HEK293T (cell line): ENCODE results near the gene LRIT1.

ENCODE experiments used
- CTCF ChIA-PET: fragments of 350-600 bp; formaldehyde crosslinking; extraction: SDS; loops from one replicate; lab custom pipeline; 2021; ENCODE audit warnings: antibody characterized with exemption, inconsistent platforms; lab: Yijun Ruan, JAX
- POLR2A ChIA-PET: fragments of 350-600 bp; formaldehyde crosslinking; extraction: SDS; loops from one replicate; lab custom pipeline; 2020; ENCODE audit warnings: antibody characterized with exemption, inconsistent platforms; lab: Yijun Ruan, JAX
- DNase-seq: peaks from one replicate; pipeline ENCODE4 v3.0.0; 2012; ENCODE audit warnings: mixed read lengths; ENCODE audit errors: extremely low spot score
- ARNT ChIP-seq: fragments of 450-650 bp; IDR thresholded peaks from 2 replicates; pipeline ENCODE4 v1.6.1; 2017; ENCODE audit warnings: mild to moderate bottlenecking
- BHLHE40 ChIP-seq: fragments of 450-650 bp; IDR thresholded peaks from 2 replicates; pipeline ENCODE4 v1.6.1; 2016; ENCODE audit warnings: mild to moderate bottlenecking, moderate library complexity, borderline replicate concordance
- CTBP1 ChIP-seq: fragments of 450-650 bp; IDR thresholded peaks from 2 replicates; pipeline ENCODE4 v1.6.1; 2016; ENCODE audit warnings: borderline replicate concordance
- ELF4 ChIP-seq: fragments of 450-650 bp; IDR thresholded peaks from 2 replicates; pipeline ENCODE4 v1.6.1; 2017; ENCODE audit warnings: antibody characterized with exemption
- FOXA1 ChIP-seq: fragments of 450-650 bp; IDR thresholded peaks from 2 replicates; pipeline ENCODE4 v1.6.1; 2016; ENCODE audit warnings: mild to moderate bottlenecking
- FOXK2 ChIP-seq: fragments of 450-650 bp; IDR thresholded peaks from 2 replicates; pipeline ENCODE4 v1.6.1; 2016; ENCODE audit warnings: mild to moderate bottlenecking
- FOXM1 ChIP-seq: fragments of 450-650 bp; IDR thresholded peaks from 2 replicates; pipeline ENCODE4 v1.6.1; 2017; ENCODE audit warnings: mild to moderate bottlenecking, borderline replicate concordance
- HDGF ChIP-seq: fragments of 450-650 bp; IDR thresholded peaks from 2 replicates; pipeline ENCODE4 v1.6.1; 2017; ENCODE audit warnings: antibody characterized with exemption, borderline replicate concordance
- L3MBTL2 ChIP-seq: fragments of 450-650 bp; conservative IDR thresholded peaks from 2 replicates; pipeline ENCODE4 v1.6.1; 2016; ENCODE audit warnings: mild to moderate bottlenecking
- LEF1 ChIP-seq: fragments of 450-650 bp; IDR thresholded peaks from 2 replicates; pipeline ENCODE4 v1.6.1; 2017; ENCODE audit warnings: mild to moderate bottlenecking, borderline replicate concordance
- NFRKB ChIP-seq: fragments of 450-650 bp; IDR thresholded peaks from 2 replicates; pipeline ENCODE4 v1.6.1; 2016; ENCODE audit warnings: mild to moderate bottlenecking, moderate library complexity
- PKNOX1 ChIP-seq: fragments of 450-650 bp; IDR thresholded peaks from 2 replicates; pipeline ENCODE4 v1.6.1; 2016
- SP1 ChIP-seq: fragments of 450-650 bp; IDR thresholded peaks from 2 replicates; pipeline ENCODE4 v1.6.1; 2017
- SUZ12 ChIP-seq: fragments of 450-650 bp; IDR thresholded peaks from 2 replicates; pipeline ENCODE4 v1.6.1; 2016; ENCODE audit warnings: mild to moderate bottlenecking
- TARDBP ChIP-seq: fragments of 450-650 bp; IDR thresholded peaks from 2 replicates; pipeline ENCODE4 v1.6.1; 2016
- ZNF384 ChIP-seq: fragments of 450-650 bp; IDR thresholded peaks from 2 replicates; pipeline ENCODE4 v1.6.1; 2016

LRIT1 gene

GRCh38 chr10:84243759-84244158 is 2.4 kb upstream of the LRIT1 start:
- CTCF ChIA-PET: no interaction called here
- DNase-seq: no peak
- POLR2A ChIA-PET: interaction anchor here (0.9 kb wide), 1 partner anchor 24 kb away, joined by 3 read pairs; no protein-coding TSS in a partner anchor
- TF ChIP-seq FOXA1 (no peak), SUZ12 (no peak), PKNOX1 (no peak), TARDBP (no peak), FOXK2 (no peak), HDGF (no peak), L3MBTL2 (no peak), ELF4 (no peak), SP1 (no peak), FOXM1 (no peak), BHLHE40 (no peak), CTBP1 (no peak)

DNA sequence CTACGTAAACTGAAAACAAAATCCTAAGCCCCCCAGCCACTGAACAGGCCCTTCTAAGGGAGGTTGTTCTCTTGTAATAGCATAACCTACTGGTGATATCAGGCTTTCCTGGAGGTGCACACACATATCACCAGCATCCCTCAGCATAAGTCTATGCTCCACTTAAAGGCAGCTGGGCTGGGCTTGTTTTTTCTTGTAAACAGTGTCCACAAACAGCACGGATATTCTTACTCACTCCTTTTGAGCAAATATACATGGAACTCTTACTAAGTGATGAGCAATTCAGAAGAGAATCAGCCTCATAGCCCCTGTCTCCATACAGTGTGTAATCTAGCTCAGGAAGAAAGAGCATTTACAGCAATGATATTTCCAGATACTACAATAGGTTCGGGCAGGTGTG is 2.4 kb downstream of the LRIT1 start:
- TF ChIP-seq BHLHE40 (no peak), ZNF384 (no peak), HDGF (no peak), FOXM1 (no peak), ELF4 (no peak), SUZ12 (no peak), TARDBP (no peak), SP1 (no peak), NFRKB (no peak), CTBP1 (no peak), L3MBTL2 (no peak), FOXK2 (no peak), FOXA1 (no peak), LEF1 (no peak), ARNT (no peak), PKNOX1 (no peak)
- no peak for DNase-seq
- ChIA-PET CTCF (no interaction called here), POLR2A (no interaction called here)

DNA sequence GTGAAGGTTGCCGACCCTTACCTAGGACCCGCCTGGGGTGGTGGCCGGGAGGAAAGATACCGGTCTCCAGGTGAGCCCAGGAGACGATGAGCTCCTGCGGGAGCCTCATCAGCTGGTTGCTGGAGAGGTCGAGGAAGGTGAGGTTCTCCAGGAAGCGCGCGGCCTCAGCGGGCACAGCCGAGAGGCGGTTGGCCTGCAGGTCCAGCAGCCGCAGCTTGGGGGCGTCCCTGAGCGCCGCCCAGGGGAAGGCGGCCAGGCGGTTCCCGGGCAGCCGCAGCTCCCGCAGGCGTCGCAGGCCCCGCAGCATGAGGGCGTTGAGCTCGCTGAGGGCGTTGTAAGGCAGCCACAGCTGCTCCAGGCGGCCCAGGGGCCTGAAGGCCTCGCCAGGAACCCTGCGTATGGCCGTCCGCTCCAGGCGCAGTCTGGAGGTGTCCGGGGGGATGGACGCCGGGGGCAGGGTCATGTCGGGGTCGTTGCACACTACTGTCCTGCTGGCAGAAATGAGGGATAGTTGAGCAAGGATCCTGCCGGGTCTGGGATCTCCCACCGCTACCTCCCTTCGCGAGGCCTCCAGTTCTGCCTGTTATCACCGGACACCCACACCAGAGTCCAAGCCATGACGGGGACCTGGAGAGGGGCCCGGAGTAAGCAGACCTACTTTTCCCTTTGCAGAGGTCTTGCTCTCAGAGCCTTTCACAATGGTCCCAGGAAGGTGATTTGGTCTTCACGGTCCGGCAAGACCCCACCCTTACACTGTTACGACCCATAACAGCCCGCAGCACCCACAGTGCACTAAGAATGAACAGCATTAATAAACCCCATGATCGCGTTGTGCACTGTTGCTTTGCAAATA is 3.9 kb downstream of the LRIT1 start:
- no peak for DNase-seq
- TF ChIP-seq FOXA1 (no peak), L3MBTL2 (no peak), ARNT (no peak), SUZ12 (no peak), CTBP1 (no peak), SP1 (no peak), ELF4 (no peak), NFRKB (no peak), FOXM1 (no peak), LEF1 (no peak), FOXK2 (no peak), TARDBP (no peak), BHLHE40 (no peak), ZNF384 (no peak), HDGF (no peak), PKNOX1 (no peak)
- CTCF ChIA-PET: no interaction called here
- POLR2A ChIA-PET: no interaction called here

DNA sequence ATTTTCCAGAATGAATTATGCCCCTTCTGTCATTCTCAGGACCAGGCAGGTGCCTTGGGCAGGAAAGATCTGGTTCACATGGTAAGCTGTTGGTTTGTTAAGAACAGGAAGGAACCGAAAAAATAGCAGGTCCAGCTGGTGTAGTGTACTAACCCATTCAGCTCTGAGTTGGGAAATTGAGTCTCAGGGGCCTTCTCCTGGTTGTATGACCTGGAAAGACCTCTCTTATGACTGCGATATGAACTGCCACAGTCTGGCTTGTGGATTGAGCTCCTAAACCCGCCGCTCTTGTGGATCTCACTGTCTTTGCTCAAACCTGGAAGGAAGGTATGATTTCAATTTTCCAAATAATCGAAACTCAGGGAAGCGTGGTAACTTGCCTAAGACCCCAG is 4.5 kb downstream of the LRIT1 start:
- ChIA-PET POLR2A (no interaction called here), CTCF (no interaction called here)
- no peak for DNase-seq
- TF ChIP-seq PKNOX1 (no peak), ZNF384 (no peak), CTBP1 (no peak), SUZ12 (no peak), L3MBTL2 (no peak), NFRKB (no peak)

DNA sequence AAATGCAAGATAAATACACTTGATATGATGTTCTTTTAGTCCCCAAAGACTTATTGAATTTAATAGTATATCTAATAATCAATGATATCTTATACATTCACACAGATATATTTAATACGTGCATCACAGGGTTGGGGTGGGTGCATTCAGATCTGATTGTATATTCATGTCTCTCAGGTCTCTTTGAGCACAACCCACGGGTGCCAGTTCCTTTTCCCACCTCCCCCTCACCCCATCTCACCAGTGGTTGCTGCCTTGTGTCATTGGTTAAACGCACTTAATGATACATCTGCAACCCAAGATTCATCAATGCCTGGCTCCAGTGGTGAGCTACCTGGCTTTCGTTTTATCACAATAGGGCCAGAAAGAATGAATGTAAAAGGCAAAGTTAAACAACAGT is 6.2 kb downstream of the LRIT1 start:
- ChIA-PET POLR2A (no interaction called here), CTCF (no interaction called here)
- TF ChIP-seq FOXM1 (no peak), FOXA1 (no peak), SUZ12 (no peak), SP1 (no peak), CTBP1 (no peak)

GRCh38 chr10:84234479-84234878 is 6.9 kb downstream of the LRIT1 start:
- CTCF ChIA-PET: no interaction called here
- POLR2A ChIA-PET: no interaction called here
- TF ChIP-seq ARNT (no peak), FOXM1 (no peak), BHLHE40 (no peak), SUZ12 (no peak), LEF1 (no peak), HDGF (no peak), CTBP1 (no peak), NFRKB (no peak), ZNF384 (no peak), PKNOX1 (no peak), FOXK2 (no peak), SP1 (no peak), TARDBP (no peak)

More for the DNA sequence above, 6.2 kb downstream of the LRIT1 start:
- DNase-seq: no peak

More at GRCh38 chr10:84234479-84234878, 6.9 kb downstream of the LRIT1 start:
- DNase-seq: no peak
